ENCODE data around the gene SEPTIN8. TPM values are rescaled to one million over a fixed set of nuclear protein-coding genes. Genes with fewer than 3 reads are reported as not detected.
A peak's percentile ranks its signal among the peaks of the same experiment; 100 is the strongest.

The SEPTIN8 gene
- total and polyA plus RNA-seq, 2 of the 13 experiments (the other 11 are each of a cell fraction or from before 2014, with no cell fraction given): 41.4 to 49.9 TPM

GRCh38 chr5:132808448-132808847, 31.4 kb upstream of the SEPTIN8 start:
- 0% methylated on average over 2 of the region's 2 CpGs for WGBS (ENCODE audit: low lambda C conversion rate)
- ATAC-seq (peak; percentile 18; the same call in 2 of the 3 replicates), DNase-seq (ENCODE audit: low spot score) (peak; percentile 65), FAIRE-seq (peak; percentile 89)
- H3K36me3 ChIP-seq (replicated peaks in 1 of 2; ENCODE audit: control insufficient read depth in 1 of 2, insufficient read depth in 2 of 2, low read length in 2 of 2): no peaks in the 10 kb centered on the region
- H3K4me1 ChIP-seq (ENCODE audit: insufficient read depth, low read length): peaks cover 59% of the 10 kb centered on the region
- peak overlapping the region; percentile 52 for H3K4me2 ChIP-seq (ENCODE audit: low read depth, low read length)
- H3K4me3 ChIP-seq (replicated peaks in 1 of 3; ENCODE audit: insufficient read depth in 1 of 3, low read depth in 2 of 3, low read length in 3 of 3): peak overlapping the region in 1 of 3 experiments; percentile 17; a peak in 1 of 6 replicates
- no peaks in the 10 kb centered on the region for H3K9me3 ChIP-seq (ENCODE audit: low read length)
- no peak overlapping the region for H2AFZ ChIP-seq (ENCODE audit: low read length)
- ChIA-PET POLR2A (interaction anchor here (2.0 to 5.8 kb wide), 4 partner anchors 11 to 71 kb away, joined by 13 to 176 read pairs (median 36); partner anchors contain the start of genes KIF3A and SHROOM1), CTCF (ENCODE audit: low intra/inter-chr PET ratio, low total read pairs) (interaction anchor here (2.6 kb wide), 1 partner anchor 12 kb away, joined by 54 read pairs; no protein-coding TSS in a partner anchor)
- no peaks in the 10 kb centered on the region; a peak in 1 of 5 replicates for H3K27me3 ChIP-seq (ENCODE audit: control insufficient read depth in 1 of 2, insufficient read depth in 2 of 2, low read length in 2 of 2)
- H4K20me1 ChIP-seq (ENCODE audit: insufficient read depth, low read length): no peaks in the 10 kb centered on the region
- peak overlapping the region; percentile 100 for H3K27ac ChIP-seq (ENCODE audit: extremely low read length, insufficient read depth, low read length)
- no TSS peak for BruUV-seq (replicated peaks)
- H3K9ac ChIP-seq (ENCODE audit: insufficient read depth, low read depth, low read length): peak overlapping the region; percentile 27; the same call in 1 of the 2 replicates
- in situ Hi-C loops (cut with HindIII; ENCODE audit: extremely low pct_ligation_motif_present, low pct_unique_long_range_greater_than_20kb): no loop called here
- peaks cover 12% of the 10 kb centered on the region for H3K79me2 ChIP-seq (ENCODE audit: insufficient read depth, low read length)
- intact Hi-C loops (cut with micrococcal nuclease; ENCODE audit: unreplicated experiment): no loop called here
- TF ChIP-seq MED1 (CRISPR knock-in tag; IDR thresholded peaks at IDR 0.05) (peak; percentile 27; the same call in 1 of the 2 replicates), ZNF414 (CRISPR knock-in tag; IDR thresholded peaks at IDR 0.05) (no peak), SOX13 (IDR thresholded peaks at IDR 0.05) (no peak), SOX13 (CRISPR knock-in tag; conservative IDR thresholded peaks at IDR 0.05 in 1 of 2, IDR thresholded peaks at IDR 0.05 in 1 of 2) (peak in 1 of 2 experiments; percentile 23; a peak in 1 of 4 replicates), ZNF549 (CRISPR knock-in tag; IDR thresholded peaks at IDR 0.05) (no peak), ZBTB43 (CRISPR knock-in tag; conservative IDR thresholded peaks at IDR 0.05) (0 out of 2 replicates have a peak, but pooled peaks have one; percentile 19), FOXA1 (IDR thresholded peaks at IDR 0.05) (no peak), FOXA1 (CRISPR knock-in tag; IDR thresholded peaks at IDR 0.05) (peak; percentile 41), ELF3 (CRISPR knock-in tag; IDR thresholded peaks at IDR 0.05) (0 out of 2 replicates have a peak, but pooled peaks have one; percentile 54), DNMT1 (CRISPR knock-in tag; IDR thresholded peaks at IDR 0.05) (no peak), RNF219 (CRISPR knock-in tag; IDR thresholded peaks at IDR 0.05) (no peak), PAX8 (CRISPR knock-in tag; IDR thresholded peaks at IDR 0.05; ENCODE audit: borderline replicate concordance) (no peak), HMG20A (CRISPR knock-in tag; IDR thresholded peaks at IDR 0.05; ENCODE audit: borderline replicate concordance) (peak; percentile 38; the same call in 1 of the 2 replicates), TFDP1 (CRISPR knock-in tag; IDR thresholded peaks at IDR 0.05; ENCODE audit: borderline replicate concordance) (no peak), SAP130 (CRISPR knock-in tag; IDR thresholded peaks at IDR 0.05; ENCODE audit: low read depth) (peak; percentile 22; the same call in 1 of the 2 replicates), ZFP1 (CRISPR knock-in tag; IDR thresholded peaks at IDR 0.05) (no peak), ZBTB49 (CRISPR knock-in tag; IDR thresholded peaks at IDR 0.05; ENCODE audit: borderline replicate concordance) (no peak), ZNF614 (CRISPR knock-in tag; IDR thresholded peaks at IDR 0.05; ENCODE audit: borderline replicate concordance) (peak; percentile 44; the same call in 1 of the 2 replicates)

Data from HepG2 (cell line).